GM19035 (cell line): Measurements from ENCODE around the gene CACNA1G.
A peak's percentile ranks its signal among the peaks of the same experiment; 100 is the strongest.

ENCODE experiments used
- ATAC-seq: cut with Tn5 transposase; IDR thresholded peaks from one replicate; pipeline ENCODE4 v1.9.1; 2021; ENCODE audit not compliant: unreplicated experiment

CACNA1G gene

GRCh38 chr17:50547035-50547735 is 13.3 kb upstream of the CACNA1G start, which contains the start of gene SPATA20:
SPATA20 (plus strand) TSS chr17:50547174; CDS start chr17:50547209, 35 bp downstream.
- ATAC-seq: peak; percentile 60

DNA sequence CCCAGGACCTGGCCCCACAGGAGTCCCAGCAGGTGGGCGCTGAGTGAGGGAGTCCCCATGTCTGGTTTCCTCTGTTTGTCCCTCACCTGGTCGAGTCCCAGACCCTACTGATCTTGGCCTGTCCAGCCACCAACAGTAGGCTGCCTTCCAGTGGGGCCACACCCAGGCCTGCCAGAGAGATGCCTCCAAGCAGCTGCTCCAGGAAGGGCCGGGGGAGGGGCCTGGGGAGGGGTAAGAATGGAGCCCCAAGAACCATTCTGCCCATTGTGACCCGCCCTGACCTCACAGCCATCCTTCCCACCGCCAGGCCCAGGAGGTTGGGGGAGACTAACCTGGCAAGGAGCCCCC is 12.8 kb upstream of the CACNA1G start:
- no peak for ATAC-seq

DNA sequence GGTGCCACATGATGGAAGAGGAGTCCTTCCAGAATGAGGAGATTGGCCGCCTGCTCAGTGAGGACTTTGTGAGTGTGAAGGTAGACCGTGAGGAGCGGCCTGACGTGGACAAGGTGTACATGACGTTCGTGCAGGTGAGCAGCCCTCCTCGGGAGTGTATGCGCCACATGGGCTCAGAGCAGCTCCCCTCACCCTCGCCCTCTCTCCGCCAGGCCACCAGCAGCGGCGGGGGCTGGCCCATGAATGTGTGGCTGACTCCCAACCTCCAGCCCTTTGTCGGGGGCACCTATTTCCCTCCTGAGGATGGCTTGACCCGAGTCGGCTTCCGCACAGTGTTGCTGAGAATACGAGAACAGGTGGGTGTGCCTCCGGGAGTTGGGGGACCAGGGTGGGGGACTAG is 11.7 kb upstream of the CACNA1G start:
- no peak for ATAC-seq

- no peak for ATAC-seq
These were observed 11.1 kb upstream of the CACNA1G start for GRCh38 chr17:50549256-50549941.

GRCh38 chr17:50549969-50550368 is 10.5 kb upstream of the CACNA1G start:
- ATAC-seq: no peak

GRCh38 chr17:50550661-50551432 is 9.7 kb upstream of the CACNA1G start:
- no peak for ATAC-seq

DNA sequence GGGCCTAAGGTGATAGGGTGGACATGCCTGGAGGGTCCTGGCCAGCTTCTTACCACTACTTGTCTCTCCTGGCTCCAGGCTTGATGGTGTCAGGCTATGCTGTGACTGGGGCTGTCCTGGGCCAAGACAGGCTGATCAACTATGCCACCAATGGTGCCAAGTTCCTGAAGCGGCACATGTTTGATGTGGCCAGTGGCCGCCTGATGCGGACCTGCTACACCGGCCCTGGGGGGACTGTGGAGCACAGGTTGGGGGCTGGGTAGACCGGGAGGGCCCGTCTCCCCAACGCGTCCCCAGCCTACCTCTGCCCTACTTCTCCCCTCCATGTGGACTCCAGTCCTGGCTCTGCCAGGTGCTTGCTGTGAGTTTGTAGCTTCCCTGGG is 9.1 kb upstream of the CACNA1G start:
- ATAC-seq: no peak

DNA sequence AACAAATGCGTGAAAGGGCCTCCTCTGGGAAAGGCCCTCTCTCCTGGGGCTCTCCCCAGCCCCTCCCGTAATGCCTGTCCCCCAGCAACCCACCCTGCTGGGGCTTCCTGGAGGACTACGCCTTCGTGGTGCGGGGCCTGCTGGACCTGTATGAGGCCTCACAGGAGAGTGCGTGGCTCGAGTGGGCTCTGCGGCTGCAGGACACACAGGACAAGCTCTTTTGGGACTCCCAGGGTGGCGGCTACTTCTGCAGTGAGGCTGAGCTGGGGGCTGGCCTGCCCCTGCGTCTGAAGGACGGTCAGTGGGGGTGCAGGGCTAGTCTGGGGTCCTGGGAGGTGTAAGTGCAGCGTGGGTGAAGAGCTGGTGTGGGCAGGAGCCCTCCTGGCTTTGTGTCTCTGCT is 8.6 kb upstream of the CACNA1G start:
- ATAC-seq: no peak

GRCh38 chr17:50554201-50554600 is 6.3 kb upstream of the CACNA1G start:
- ATAC-seq: no peak

- no peak for ATAC-seq
These were observed 3.7 kb upstream of the CACNA1G start for GRCh38 chr17:50556803-50557202.

DNA sequence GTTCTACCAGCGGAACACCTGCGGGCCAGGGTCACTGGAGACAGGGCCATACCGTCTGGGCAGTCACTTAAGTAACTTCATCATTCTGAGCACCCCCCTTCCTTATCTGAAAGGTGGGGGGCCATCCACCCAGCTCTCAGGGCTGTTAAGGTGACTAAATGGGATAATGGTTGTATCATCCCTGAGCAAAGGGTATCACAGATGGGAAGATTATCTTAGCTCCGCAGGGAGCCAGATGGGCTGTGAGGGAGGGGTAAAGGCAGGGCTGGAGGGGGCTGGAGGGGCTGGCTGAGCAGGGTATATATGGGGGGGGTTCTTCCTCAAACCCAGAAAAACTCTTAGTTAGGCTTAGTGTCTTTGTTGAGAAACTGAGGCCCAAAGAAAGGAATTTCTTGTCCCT is 2.9 kb upstream of the CACNA1G start:
- no peak for ATAC-seq

DNA sequence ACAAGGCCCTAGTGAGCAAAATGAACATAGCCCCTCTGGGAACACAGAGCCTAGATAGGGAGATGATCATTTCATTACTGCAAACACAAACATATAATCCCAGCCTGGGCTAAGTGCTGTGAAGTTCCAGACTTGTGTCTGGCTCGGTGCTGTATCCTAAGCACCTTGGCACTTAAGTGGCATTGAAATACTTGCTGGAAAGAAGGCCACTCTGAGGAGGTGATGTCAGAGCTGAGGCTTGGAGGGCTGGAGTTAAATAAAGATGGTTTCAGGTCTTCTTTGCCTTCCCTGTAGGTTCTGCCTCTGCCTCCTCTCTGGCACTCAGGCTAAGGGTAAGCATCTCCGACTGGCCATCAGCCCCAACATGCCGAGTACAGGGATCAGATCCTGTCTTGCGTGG is 2.4 kb upstream of the CACNA1G start:
- no peak for ATAC-seq

DNA sequence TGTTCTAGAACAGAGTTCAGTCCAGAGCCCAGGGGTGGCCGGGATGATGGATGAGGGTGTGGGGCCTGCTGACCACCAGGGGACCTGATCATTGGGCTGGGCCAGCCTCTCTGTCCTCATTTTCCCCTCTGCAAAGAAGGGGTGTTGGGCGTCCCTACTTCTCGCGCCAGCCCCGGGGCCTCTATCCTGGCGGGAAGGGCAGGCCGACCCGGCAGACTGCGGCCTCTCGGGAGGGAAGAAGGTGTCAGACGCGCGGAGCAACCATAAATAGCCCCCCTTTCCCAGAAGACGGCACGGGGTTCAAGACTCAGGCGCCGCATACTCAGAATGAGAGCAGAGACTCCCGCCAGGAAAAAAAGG is 2.0 kb upstream of the CACNA1G start:
- ATAC-seq: no peak

DNA sequence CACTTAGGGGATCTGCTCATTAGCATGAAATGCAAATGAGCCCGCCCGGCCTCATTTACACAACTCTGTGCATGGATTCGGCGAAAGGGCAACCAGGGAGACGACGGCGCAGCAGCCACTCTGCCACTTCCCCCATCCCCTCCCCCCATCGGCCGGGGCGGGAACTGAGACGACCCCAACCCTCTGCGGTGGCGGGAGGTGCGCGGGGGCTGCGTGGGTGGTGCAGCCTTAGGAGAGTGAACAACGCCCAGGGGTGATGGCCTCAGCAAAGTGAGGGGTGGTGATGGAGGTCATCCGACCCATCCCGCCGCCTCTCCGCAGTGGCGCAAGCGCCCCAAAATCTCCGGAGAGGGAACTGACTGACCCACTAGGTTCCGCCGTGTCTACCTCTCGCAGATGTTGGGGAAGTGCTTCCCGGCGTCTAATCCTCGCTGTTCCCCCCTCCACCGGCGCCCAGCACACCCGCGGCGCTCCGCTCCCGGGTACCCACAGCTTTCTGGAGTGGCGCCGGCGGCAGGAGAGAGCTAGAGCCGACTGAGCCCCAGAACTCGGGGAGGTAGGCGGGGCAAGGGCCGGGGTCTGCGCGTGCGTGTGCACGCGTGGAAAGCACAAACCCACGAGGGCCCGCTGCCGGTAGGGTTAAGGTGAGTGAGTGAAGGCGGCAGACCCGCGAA is 1.4 kb upstream of the CACNA1G start:
- no peak for ATAC-seq

- ATAC-seq: no peak
These were observed 786 bp upstream of the CACNA1G start for GRCh38 chr17:50559674-50560184.

- ATAC-seq: no peak
These were observed 623 bp downstream of the CACNA1G start for GRCh38 chr17:50560931-50561745.

DNA sequence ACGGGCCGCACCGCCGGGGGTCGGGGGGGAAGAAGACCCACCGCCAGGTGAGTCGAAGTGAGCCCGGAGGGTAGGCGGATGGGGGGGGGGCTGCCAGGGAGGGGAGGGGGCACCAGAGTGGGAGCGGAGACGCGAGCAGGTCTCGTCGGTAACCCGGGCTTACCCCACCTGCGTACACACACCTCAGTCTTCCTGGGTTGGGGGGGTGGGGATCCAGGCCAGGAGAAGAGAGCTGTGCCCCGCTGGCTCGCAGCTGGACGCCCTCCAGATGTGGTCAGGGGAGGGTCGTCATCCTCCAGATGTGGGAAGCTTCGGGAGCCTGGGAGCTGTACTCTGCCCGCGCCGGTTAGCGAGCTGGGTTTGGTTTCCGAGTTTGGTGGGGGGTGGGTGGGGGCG is 1.2 kb downstream of the CACNA1G start:
- ATAC-seq: no peak

GRCh38 chr17:50562242-50563091 is 2.0 kb downstream of the CACNA1G start:
- no peak for ATAC-seq

GRCh38 chr17:50563092-50563511 is 2.6 kb downstream of the CACNA1G start:
- no peak for ATAC-seq

DNA sequence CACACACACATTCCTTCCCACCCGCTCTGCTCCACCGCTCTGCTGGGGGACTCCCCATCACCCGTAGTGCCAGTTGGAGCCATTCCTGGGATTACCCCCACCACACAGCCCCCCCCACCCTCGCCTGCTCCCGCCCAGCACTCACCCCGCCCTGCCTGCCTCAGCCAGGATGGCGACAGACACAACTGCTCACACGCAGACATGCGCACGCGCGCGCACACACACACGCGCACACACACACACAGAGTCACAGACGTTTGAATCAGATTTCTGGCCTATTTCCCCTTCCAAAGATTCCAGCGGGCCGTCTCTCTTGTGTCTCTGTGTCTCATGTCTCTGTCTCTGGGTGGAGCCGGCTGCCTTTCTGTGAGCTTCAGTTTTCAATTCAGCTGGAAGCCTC is 4.4 kb downstream of the CACNA1G start:
- ATAC-seq: no peak
